NT2/D1 (cell line): Measurements from ENCODE around the gene ADARB2.

ENCODE experiments used
- DNase-seq: peaks from one replicate; pipeline ENCODE4 v3.0.0-alpha.2; 2011; ENCODE audit warnings: low read depth, low spot score
- H3K27me3 ChIP-seq: 2 replicates; pipeline ENCODE4 v1.6.0; 2011; ENCODE audit warnings: mild to moderate bottlenecking; ENCODE audit not compliant: insufficient read length, insufficient read depth
- H3K36me3 ChIP-seq: 2 replicates; pipeline ENCODE4 v1.6.1; 2011; ENCODE audit warnings: mild to moderate bottlenecking, low read length, mixed read lengths; ENCODE audit not compliant: insufficient read depth, insufficient read length
- H3K4me1 ChIP-seq: 2 replicates; pipeline ENCODE4 v1.5.1; 2011; ENCODE audit not compliant: insufficient read depth, insufficient read length
- H3K4me3 ChIP-seq: 2 replicates; pipeline ENCODE4 v1.5.1; 2011; ENCODE audit warnings: low read depth; ENCODE audit not compliant: insufficient read length
- H3K9ac ChIP-seq: 2 replicates; pipeline ENCODE4 v1.6.0; 2011; ENCODE audit warnings: low read depth; ENCODE audit not compliant: insufficient read length
- H3K9me3 ChIP-seq: 2 replicates; pipeline ENCODE4 v1.5.1; 2011; ENCODE audit warnings: mild to moderate bottlenecking, low read length; ENCODE audit not compliant: insufficient read depth
- SUZ12 ChIP-seq: IDR thresholded peaks from 2 replicates; pipeline ENCODE4 v1.6.1; 2011; ENCODE audit not compliant: insufficient read length, insufficient read depth; ENCODE audit errors: extremely low read depth
- YY1 ChIP-seq: IDR thresholded peaks from 2 replicates; pipeline ENCODE4 v1.6.1; 2011; ENCODE audit not compliant: insufficient read length, insufficient read depth
- ZNF274 ChIP-seq: IDR thresholded peaks from 2 replicates; pipeline ENCODE4 v1.6.1; 2011; ENCODE audit warnings: mild to moderate bottlenecking, low read depth, low read length

Gene ADARB2

DNA sequence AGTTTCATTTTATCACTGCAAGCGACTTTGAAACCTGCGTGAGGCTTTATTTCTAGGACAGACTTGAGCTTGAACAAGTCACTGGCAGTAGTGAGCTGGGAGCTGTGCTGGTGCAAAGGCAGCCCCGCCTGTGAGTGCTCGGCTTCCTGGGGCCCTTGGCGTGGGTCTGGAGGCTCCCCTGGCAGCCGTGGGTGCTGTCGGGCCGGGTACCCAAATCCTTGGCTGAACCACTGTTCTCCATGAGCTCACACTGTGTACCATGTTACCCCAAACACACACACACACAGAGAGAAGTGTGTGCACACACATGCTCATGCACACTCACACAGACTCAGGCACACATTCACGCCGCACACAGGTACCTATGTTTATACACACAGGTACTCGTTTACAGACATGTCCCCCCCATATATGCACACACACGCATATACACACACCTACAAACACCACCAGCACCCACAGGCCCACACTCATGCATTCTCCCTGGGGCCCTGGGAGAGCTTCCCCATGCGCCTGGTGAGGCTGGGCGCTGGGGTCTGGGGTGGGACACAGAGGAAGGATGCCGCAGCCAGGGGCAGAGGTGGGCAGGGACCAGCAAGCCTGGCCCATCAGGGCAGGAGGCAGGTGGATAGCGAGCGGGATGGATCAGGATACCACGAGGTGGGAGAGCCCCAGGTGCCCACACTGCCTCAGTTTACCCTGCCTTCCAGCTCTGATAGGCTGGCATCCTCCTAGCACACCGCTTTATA is 158.8 kb downstream of the ADARB2 start:
- H3K9ac ChIP-seq: no peak overlapping the region
- no peaks in the 10 kb centered on the region for H3K4me1 ChIP-seq
- TF ChIP-seq YY1 (no peak), ZNF274 (no peak), SUZ12 (no peak)
- DNase-seq: no peak
- H3K27me3 ChIP-seq: no peaks in the 10 kb centered on the region
- no peak overlapping the region for H3K4me3 ChIP-seq
- H3K36me3 ChIP-seq: no peaks in the 10 kb centered on the region
- H3K9me3 ChIP-seq: no peaks in the 10 kb centered on the region

GRCh38 chr10:1577945-1578344 is 159.4 kb downstream of the ADARB2 start:
- H3K9me3 ChIP-seq: no peaks in the 10 kb centered on the region
- H3K4me3 ChIP-seq: no peak overlapping the region
- H3K4me1 ChIP-seq: no peaks in the 10 kb centered on the region
- no peak overlapping the region for H3K9ac ChIP-seq
- no peaks in the 10 kb centered on the region for H3K27me3 ChIP-seq
- no peak for TF ChIP-seq ZNF274
- no peak for TF ChIP-seq SUZ12
- no peak for TF ChIP-seq YY1
- no peak for DNase-seq
- no peaks in the 10 kb centered on the region for H3K36me3 ChIP-seq

DNA sequence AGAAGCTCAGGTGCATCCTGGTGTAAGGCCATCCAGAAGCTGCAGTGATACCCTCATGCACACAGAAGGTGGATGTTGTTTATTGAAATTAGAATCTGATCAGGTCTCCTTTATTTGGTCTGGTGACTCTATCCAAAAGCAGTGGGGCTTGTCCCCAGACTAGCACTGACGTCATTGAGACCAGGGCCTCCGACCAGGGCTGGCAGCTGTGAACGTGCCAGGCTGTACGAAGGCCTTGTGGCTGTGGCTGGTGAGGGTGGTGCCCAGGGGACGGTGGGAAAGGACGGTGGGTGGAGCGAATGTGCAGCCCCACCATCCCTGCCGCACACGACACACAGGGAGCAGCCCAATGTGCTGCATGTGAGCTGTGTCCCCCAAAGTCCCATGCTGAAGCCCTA is 160.0 kb downstream of the ADARB2 start:
- H3K36me3 ChIP-seq: no peaks in the 10 kb centered on the region
- no peak overlapping the region for H3K9ac ChIP-seq
- TF ChIP-seq ZNF274 (no peak), YY1 (no peak), SUZ12 (no peak)
- DNase-seq: no peak
- no peaks in the 10 kb centered on the region for H3K9me3 ChIP-seq
- no peak overlapping the region for H3K4me3 ChIP-seq
- H3K4me1 ChIP-seq: no peaks in the 10 kb centered on the region
- H3K27me3 ChIP-seq: no peaks in the 10 kb centered on the region

DNA sequence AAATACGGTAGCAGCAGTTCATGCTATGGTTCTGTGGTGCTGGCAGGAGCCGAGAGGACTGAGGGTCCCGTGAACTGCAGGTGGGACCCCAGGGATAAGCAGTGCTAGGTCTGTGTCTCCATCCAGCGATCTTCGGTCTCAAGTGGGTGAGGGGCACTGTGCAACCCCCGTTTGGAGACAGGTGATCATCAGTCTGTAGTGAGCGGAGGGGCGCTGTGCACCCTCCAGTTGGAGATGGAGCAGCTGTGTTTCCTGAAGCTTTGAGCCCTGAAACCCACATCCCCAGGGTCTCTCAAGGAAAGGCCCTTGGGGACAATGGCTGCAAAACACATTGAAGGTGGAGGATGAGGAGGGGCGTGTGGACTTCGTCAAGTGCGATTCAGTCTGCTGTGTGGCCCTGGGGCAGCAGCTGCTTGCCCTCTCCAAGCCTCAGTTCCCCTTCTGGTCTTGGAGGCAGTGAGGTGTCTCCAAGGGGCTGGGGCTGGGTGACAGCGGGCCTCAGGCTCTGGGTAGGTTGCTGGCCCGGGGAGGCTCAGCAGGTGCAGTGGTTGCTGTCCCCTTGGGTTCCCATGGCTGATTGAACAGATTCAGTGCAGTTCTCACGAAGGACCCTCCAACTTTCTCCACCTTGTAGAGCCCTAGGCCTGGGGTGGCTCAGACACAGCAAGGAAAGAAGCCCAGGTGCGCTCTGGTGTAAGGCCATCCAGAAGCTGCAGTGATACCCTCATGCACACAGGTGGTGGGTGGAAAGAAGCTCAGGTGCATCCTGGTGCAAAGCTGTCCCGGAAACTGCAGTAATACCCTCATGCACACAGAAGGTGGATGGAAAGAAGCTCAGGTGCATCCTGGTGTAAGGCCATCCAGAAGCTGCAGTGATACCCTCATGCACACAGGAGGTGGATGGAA is 160.6 kb downstream of the ADARB2 start:
- Histone ChIP-seq H3K27me3 (no peaks in the 10 kb centered on the region), H3K9me3 (no peaks in the 10 kb centered on the region), H3K9ac (no peak overlapping the region), H3K36me3 (no peaks in the 10 kb centered on the region), H3K4me3 (no peak overlapping the region), H3K4me1 (no peaks in the 10 kb centered on the region)
- DNase-seq: no peak
- TF ChIP-seq YY1: no peak
- TF ChIP-seq ZNF274: no peak
- no peak for TF ChIP-seq SUZ12

DNA sequence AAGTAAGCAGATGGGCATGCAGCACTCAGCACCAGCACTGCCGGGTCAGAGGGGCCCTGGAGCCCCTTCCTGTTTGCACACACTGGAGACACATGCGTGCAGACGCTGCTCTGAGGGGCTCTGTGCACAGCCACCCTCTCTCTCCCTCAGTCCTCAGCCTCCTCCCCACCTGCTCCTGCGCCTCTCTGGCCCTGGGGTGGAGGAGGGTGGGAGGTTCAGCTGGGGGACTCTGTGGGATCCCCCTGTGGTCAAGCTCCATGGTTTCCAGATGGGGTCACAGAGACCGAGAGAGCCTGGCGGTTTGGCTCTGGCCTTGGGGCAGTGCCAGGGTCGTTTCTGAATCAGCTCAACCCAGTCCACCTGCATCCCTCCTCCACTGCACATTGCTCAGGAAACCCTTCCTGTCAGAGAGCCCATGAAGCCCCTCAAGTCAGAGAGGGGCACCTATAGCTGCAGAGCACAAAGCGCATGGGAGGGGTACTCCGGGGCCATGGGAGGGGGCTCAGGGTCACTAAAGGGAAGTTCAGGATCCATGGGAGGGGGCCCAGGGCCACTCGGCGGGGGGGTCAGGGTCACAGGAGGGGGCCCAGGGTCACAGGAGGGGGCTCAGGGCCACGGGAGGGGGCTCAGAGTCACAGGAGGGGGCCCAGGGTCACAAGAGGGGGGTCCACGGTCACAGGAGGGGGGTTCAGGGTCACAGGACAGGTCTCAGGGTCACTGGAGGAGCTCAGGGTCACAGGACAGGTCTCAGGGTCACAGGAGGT is 161.7 kb downstream of the ADARB2 start:
- Histone ChIP-seq H3K27me3 (no peaks in the 10 kb centered on the region), H3K9me3 (no peaks in the 10 kb centered on the region), H3K4me1 (no peaks in the 10 kb centered on the region), H3K36me3 (no peaks in the 10 kb centered on the region), H3K9ac (no peak overlapping the region), H3K4me3 (no peak overlapping the region)
- DNase-seq: no peak
- TF ChIP-seq SUZ12 (no peak), ZNF274 (no peak), YY1 (no peak)

DNA sequence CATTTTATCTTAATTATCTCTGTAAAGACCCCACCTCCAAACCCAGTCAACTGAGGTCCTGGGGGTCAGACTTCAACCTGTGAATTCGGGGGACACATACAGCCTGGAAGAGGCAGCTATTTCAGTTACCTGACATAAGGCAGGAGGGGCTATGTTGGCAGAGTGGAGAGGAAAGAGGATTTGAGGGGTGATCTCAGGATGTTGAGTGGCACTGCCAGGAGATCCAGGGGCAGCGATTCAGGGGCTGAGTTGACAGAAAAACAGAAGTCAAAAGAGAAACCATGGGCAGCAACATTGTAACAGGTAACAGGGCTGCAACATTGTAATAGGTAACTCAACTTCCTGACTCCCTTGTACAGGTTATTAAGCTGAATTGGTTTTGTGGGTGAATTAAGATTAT is 162.6 kb downstream of the ADARB2 start:
- no peak overlapping the region for H3K4me3 ChIP-seq
- H3K36me3 ChIP-seq: no peaks in the 10 kb centered on the region
- no peaks in the 10 kb centered on the region for H3K9me3 ChIP-seq
- DNase-seq: no peak
- TF ChIP-seq ZNF274: no peak
- no peak for TF ChIP-seq YY1
- TF ChIP-seq SUZ12: no peak
- no peaks in the 10 kb centered on the region for H3K27me3 ChIP-seq
- no peak overlapping the region for H3K9ac ChIP-seq
- H3K4me1 ChIP-seq: no peaks in the 10 kb centered on the region
